NT2/D1 (cell line): ENCODE data around the gene FLRT1.

Experiments
- DNase-seq: peaks from one replicate; pipeline ENCODE4 v3.0.0-alpha.2; 2011; ENCODE audit warnings: low read depth, low spot score
- H3K27me3 ChIP-seq: 2 replicates; pipeline ENCODE4 v1.6.0; 2011; ENCODE audit warnings: mild to moderate bottlenecking; ENCODE audit not compliant: insufficient read length, insufficient read depth
- H3K36me3 ChIP-seq: 2 replicates; pipeline ENCODE4 v1.6.1; 2011; ENCODE audit warnings: mild to moderate bottlenecking, low read length, mixed read lengths; ENCODE audit not compliant: insufficient read depth, insufficient read length
- H3K4me1 ChIP-seq: 2 replicates; pipeline ENCODE4 v1.5.1; 2011; ENCODE audit not compliant: insufficient read depth, insufficient read length
- H3K4me3 ChIP-seq: 2 replicates; pipeline ENCODE4 v1.5.1; 2011; ENCODE audit warnings: low read depth; ENCODE audit not compliant: insufficient read length
- H3K9ac ChIP-seq: 2 replicates; pipeline ENCODE4 v1.6.0; 2011; ENCODE audit warnings: low read depth; ENCODE audit not compliant: insufficient read length
- H3K9me3 ChIP-seq: 2 replicates; pipeline ENCODE4 v1.5.1; 2011; ENCODE audit warnings: mild to moderate bottlenecking, low read length; ENCODE audit not compliant: insufficient read depth
- SUZ12 ChIP-seq: IDR thresholded peaks from 2 replicates; pipeline ENCODE4 v1.6.1; 2011; ENCODE audit not compliant: insufficient read length, insufficient read depth; ENCODE audit errors: extremely low read depth
- YY1 ChIP-seq: IDR thresholded peaks from 2 replicates; pipeline ENCODE4 v1.6.1; 2011; ENCODE audit not compliant: insufficient read length, insufficient read depth
- ZNF274 ChIP-seq: IDR thresholded peaks from 2 replicates; pipeline ENCODE4 v1.6.1; 2011; ENCODE audit warnings: mild to moderate bottlenecking, low read depth, low read length

The FLRT1 gene

DNA sequence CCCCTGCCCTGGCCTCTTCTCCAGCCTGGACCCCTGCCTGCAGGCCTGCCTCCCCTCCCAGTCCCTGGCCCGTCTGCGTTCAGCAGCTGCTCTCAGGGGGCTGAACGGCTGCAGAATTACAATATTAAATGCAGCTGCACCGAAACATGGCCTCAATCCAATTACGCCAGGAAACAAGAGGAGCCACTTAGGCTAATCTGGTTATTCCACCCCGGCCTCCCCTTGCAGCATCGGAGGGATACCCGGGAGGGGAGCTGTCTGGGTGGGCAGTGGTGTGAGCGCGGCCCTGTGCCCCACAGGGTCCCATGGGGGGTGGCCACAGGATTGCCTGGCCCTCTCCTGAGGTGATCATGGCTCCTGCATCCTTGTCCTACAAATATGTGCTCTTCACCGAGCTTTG lies 42.6 kb downstream of the FLRT1 start:
- Histone ChIP-seq H3K4me1 (peaks cover 11% of the 10 kb centered on the region), H3K9me3 (no peaks in the 10 kb centered on the region), H3K9ac (no peak overlapping the region), H3K4me3 (no peak overlapping the region), H3K36me3 (no peaks in the 10 kb centered on the region), H3K27me3 (peaks cover 80% of the 10 kb centered on the region)
- TF ChIP-seq ZNF274 (no peak), SUZ12 (no peak), YY1 (no peak)
- DNase-seq = no peak

- TF ChIP-seq YY1 (no peak), ZNF274 (no peak), SUZ12 (no peak)
- Histone ChIP-seq H3K4me3 (no peak overlapping the region), H3K9ac (no peak overlapping the region), H3K4me1 (peaks cover 8% of the 10 kb centered on the region), H3K36me3 (no peaks in the 10 kb centered on the region), H3K9me3 (no peaks in the 10 kb centered on the region), H3K27me3 (peaks cover 74% of the 10 kb centered on the region)
- DNase-seq = no peak
Observed at GRCh38 chr11:64078905-64079304, 43.2 kb downstream of the FLRT1 start.

DNA sequence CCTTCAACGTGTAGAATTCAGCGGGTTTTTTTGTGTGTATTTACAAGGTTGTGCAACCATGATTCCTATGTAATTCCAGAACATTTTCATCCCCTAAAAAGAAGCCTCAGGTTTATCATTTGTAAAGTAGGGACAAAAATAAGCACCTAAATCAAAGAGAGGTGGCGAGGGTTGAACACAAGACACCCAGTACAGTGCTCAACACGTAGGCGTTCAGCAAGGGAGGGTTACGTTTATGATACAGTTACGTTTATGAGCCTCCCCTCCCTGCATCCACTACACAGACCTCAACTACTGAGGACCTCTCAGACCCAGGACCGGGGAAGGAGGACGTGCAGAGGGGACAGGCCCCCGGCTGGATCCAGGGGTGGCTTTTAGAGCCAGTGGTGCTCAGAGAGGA lies 44.7 kb downstream of the FLRT1 start:
- Histone ChIP-seq H3K9me3 (no peaks in the 10 kb centered on the region), H3K9ac (no peak overlapping the region), H3K27me3 (peaks cover 60% of the 10 kb centered on the region), H3K36me3 (no peaks in the 10 kb centered on the region), H3K4me3 (no peak overlapping the region), H3K4me1 (peaks cover 12% of the 10 kb centered on the region)
- no peak for TF ChIP-seq YY1
- no peak for TF ChIP-seq ZNF274
- TF ChIP-seq SUZ12 = no peak
- no peak for DNase-seq

DNA sequence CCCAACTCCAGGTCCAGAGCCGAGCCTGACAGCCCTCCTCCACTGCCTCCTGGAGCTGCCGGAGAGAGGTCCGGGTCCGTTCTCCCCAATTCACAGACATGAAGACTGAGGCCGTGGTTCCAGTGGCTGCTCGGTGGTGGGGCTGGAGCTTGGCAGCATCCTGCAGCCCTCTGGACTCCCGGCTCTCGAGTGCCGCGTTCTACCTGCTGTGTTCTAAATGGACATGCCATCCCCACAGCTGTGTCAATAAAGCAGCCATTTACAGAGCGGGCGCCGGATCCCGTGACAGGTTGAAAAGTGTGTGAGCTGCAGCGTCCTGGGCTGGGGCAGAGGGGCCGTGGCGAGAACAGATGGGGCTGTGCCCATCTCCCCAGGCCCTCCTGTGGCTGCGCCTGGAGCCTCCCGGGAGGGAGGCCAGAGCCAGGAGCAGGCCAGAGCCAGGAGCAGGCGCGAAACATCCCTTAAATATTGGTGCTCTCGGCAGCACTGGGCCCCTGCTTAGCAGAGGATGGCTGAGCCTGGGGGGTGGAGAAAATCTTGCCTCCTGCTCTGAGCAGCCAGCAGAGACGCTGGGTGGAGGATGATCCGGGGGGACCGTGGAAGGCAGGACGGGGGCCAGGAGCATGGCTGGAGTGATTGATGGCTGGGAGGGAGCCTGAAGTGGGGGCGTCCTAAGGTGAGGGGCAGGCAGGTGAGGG lies 46.2 kb downstream of the FLRT1 start:
- no peak for DNase-seq
- TF ChIP-seq YY1 = no peak
- no peak for TF ChIP-seq ZNF274
- TF ChIP-seq SUZ12 = no peak
- Histone ChIP-seq H3K36me3 (no peaks in the 10 kb centered on the region), H3K9ac (peak overlapping the region; percentile 21), H3K4me3 (no peak overlapping the region), H3K27me3 (peaks cover 46% of the 10 kb centered on the region), H3K9me3 (no peaks in the 10 kb centered on the region), H3K4me1 (peaks cover 14% of the 10 kb centered on the region)

- no peak overlapping the region for H3K9ac ChIP-seq
- no peaks in the 10 kb centered on the region for H3K9me3 ChIP-seq
- no peaks in the 10 kb centered on the region for H3K36me3 ChIP-seq
- TF ChIP-seq YY1 (no peak), SUZ12 (no peak), ZNF274 (no peak)
- peaks cover 38% of the 10 kb centered on the region for H3K27me3 ChIP-seq
- H3K4me1 ChIP-seq = peaks cover 16% of the 10 kb centered on the region
- DNase-seq = no peak
- H3K4me3 ChIP-seq = no peak overlapping the region
Observed at GRCh38 chr11:64083398-64084080, 47.8 kb downstream of the FLRT1 start.

DNA sequence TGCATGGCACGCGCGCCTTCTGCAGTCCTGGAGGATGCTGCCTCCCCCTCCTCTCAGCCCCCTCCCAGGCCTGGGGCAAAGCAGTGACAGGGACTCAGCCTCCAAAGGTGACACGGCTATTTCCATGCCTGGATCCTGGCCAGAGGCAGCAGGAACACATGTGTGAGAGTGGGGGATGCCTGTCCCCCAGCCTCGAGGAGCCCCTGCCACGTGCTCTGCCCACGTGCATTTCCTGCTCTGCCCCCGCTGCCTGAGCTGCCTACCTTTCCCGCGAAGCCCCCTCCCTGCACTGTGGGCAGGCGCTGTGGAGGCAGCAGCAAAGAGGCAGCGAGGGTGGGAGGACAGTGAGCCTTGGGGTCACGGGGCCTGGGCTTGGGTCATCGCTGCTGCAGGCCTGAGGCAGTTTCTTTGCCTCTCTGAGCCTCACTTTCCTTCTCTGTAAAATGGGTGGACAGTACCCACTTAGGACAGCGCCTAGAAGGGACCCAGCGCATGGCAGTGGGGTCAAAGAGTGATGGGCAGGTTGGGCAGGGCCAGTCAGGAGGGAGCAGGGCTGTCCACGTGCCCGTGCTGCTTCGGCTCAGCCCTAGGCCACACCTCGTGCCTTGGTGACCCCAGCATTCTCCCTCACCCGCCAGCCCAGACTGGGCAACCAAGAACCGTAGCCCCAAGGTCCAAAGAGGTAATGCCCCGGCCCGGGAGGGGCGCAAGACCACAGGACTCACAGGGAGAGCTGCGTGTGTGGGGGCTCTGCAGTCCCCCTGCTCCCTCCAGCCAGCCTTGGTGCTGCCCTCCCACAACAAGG lies 48.6 kb downstream of the FLRT1 start:
- Histone ChIP-seq H3K9me3 (no peaks in the 10 kb centered on the region), H3K27me3 (peaks cover 30% of the 10 kb centered on the region), H3K9ac (no peak overlapping the region), H3K4me3 (no peak overlapping the region), H3K36me3 (no peaks in the 10 kb centered on the region), H3K4me1 (peaks cover 15% of the 10 kb centered on the region)
- no peak for TF ChIP-seq YY1
- no peak for TF ChIP-seq ZNF274
- TF ChIP-seq SUZ12 = no peak
- no peak for DNase-seq

GRCh38 chr11:64084951-64085710 lies 49.4 kb downstream of the FLRT1 start:
- H3K27me3 ChIP-seq = peaks cover 25% of the 10 kb centered on the region
- TF ChIP-seq ZNF274 = no peak
- no peak for TF ChIP-seq SUZ12
- TF ChIP-seq YY1 = no peak

More at GRCh38 chr11:64084951-64085710, 49.4 kb downstream of the FLRT1 start:
- Histone ChIP-seq H3K4me1 (peaks cover 18% of the 10 kb centered on the region), H3K9ac (no peak overlapping the region), H3K36me3 (no peaks in the 10 kb centered on the region), H3K9me3 (no peaks in the 10 kb centered on the region), H3K4me3 (no peak overlapping the region)
- no peak for DNase-seq
